NOMO-1 treated with DMSO at 0.1 percent for 48 hours (cell line): Measurements from ENCODE around the gene SPATS2L.
"Not testable (repeated sequence)": the region's sequence is repeated elsewhere in the genome, so short reads cannot be mapped to it uniquely, and the experiment has no call there.

Experiments used
- DNase-seq: peaks from one replicate; lab custom pipeline; 2025; ENCODE audit not compliant: unreplicated experiment; lab: John Stamatoyannopoulos, UW

SPATS2L gene

DNA sequence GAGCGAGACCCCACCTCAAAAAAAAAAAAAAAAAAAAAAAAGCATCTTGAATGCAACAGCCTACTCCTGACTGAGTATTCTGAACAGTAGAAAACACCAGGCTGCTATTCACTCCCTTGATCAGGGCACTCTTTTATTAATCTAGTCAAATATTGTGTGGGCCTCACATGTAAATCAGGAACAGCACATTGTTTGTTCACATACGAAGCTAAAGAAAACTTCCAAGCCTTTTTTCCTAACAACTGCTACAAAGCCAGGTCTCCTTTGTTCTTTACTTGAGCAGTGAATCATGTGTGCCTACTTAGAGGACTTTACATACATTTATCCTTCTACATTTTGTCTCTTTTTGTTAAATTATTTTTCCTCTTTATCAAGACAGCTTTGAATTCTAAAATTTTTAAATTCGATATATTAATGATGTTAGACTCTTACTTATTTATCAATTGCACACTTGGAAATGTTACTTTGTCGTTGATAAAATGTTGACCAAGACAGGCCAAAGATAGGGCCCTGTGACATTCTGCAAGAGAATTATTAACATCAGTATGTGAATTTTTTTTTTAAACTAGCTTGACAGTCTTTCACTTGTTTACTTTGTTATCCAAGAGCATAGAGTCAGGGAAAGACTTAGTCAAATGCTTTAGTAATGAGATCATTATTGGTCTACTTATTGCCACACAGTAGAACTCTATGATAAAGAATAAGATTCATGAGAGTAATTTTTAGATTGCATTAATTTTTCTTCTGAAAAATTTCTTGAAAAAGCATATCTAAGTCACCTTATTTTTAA, 13.2 kb downstream of the SPATS2L start:
- DNase-seq = no peak

DNA sequence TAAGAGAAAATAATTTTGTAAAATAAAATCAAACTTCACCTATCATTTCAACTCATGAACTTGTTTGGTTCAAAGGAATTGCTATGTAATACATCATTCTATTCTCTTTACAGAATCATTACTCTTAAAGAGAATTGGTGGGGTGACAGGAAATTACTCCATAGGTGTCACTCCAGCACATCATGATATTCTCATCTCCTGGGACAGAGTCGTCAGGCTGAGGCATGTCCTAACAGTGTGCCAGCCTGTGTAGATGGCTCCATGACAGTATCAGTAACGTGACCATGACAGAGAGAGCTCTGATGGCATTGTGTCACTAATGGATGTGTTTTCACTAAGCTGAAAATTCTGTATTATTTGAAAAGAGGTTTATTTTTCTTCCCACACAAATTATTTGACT, 13.9 kb downstream of the SPATS2L start:
- no peak for DNase-seq

- no peak for DNase-seq
Measured at GRCh38 chr2:200320991-200321390, 14.5 kb downstream of the SPATS2L start.

DNA sequence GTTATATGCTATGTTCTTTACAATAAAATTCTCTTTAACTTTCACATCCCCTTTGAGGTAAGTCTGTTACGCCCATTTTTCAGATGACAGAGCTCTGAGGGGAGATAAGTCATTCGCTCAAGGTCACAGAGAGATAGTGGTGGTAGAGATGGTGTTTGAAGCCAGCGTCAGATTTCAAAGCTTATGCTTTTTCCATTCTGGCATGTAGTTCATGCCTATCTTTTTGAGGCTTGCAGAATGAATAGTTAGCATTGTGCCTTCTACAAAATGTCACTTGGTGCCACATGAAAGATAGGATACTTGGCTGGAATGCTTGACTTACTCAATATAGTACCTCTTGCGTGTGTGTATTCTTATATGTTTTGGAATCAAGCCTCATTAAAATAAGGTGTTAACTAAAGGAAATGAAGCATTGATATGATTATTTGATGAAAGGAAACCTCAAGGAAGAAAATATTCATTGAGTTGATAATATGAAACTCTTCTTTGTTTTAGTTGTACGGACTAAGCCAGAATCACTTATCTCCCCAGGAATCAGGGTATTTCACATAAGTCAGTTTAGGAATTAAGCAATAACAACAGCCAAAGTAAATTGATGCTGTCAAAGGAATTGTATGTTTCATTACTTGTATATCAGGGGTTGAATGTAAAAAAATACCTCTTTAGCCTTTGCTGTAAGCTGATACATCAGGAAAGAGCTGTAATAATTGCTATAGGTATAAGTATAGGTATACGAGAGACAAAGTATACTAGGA, 15.5 kb downstream of the SPATS2L start:
- DNase-seq = no peak

- no peak for DNase-seq
Measured at GRCh38 chr2:200322607-200323006, 16.1 kb downstream of the SPATS2L start.

GRCh38 chr2:200324362-200324761, 17.9 kb downstream of the SPATS2L start:
- no peak for DNase-seq

- DNase-seq = no peak
Measured at GRCh38 chr2:200329384-200329783, 22.9 kb downstream of the SPATS2L start.

DNA sequence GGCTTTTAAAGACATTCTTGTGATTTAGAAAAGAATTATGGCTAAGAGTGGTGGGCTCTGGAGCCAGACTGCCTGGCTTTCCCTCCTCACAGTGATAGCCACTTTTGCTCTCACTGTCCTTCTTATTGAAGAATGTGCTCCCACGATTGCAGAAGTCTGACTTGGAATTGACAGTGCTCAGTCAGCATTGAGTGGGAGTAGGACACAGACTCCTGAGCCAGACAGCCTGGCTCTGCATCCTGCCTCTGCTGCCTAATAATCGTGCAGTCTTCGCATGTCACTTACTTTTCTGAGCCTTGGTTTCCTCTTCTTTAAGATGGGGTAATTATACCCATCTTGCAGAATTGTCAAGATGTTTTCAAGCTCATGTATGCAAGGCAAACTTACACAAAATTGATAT, 23.3 kb downstream of the SPATS2L start:
- no peak for DNase-seq

GRCh38 chr2:200330351-200331060, 24.0 kb downstream of the SPATS2L start:
- no peak for DNase-seq

GRCh38 chr2:200331061-200331400, 24.5 kb downstream of the SPATS2L start:
- DNase-seq = no peak

DNA sequence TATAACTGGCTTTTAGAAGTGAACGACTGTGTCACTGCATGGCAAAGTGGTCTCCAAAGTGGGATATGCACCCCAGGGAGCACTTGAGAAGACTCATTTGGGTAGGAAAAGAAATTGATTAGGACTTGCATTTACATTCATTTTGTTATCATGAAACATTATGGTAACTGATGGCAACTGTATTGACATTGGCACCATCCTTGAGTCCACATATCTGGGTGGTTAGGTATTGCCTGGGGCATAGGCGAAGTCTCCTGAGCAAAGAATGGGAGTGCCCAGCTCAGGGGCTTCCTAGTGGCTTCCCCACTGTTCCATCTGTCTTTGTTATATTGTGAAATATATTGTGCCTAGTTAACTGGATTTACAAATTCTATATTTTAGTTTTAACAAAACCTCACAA, 29.2 kb downstream of the SPATS2L start:
- no peak for DNase-seq

GRCh38 chr2:200336980-200337615, 30.6 kb downstream of the SPATS2L start:
- no peak for DNase-seq

- DNase-seq = peak; percentile 35
Measured at GRCh38 chr2:200337621-200338020, 31.1 kb downstream of the SPATS2L start.

GRCh38 chr2:200338692-200339091, 32.2 kb downstream of the SPATS2L start:
- DNase-seq = peak; percentile 38

GRCh38 chr2:200340508-200341224, 34.2 kb downstream of the SPATS2L start:
- DNase-seq = no peak

DNA sequence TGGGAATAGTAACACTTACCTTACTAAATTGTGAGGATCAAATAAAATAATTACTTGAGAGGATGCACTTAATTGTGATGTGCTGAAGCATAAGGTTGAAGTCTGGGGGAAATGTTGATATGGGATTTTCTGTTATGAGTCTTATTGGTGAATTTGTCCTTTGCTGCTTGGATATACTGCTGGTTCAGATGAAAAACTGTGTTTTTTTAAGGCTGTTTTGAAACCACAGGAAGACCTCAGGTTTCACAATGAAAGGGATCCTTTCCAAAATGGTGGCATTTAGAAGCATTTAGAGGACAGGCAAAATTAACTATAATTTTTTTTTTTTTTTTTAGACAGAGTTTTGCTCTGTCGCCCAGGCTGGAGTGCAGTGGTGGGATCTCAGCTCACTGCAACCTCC, 34.9 kb downstream of the SPATS2L start:
- no peak for DNase-seq

GRCh38 chr2:200342235-200342634, 35.7 kb downstream of the SPATS2L start:
- no peak for DNase-seq

DNA sequence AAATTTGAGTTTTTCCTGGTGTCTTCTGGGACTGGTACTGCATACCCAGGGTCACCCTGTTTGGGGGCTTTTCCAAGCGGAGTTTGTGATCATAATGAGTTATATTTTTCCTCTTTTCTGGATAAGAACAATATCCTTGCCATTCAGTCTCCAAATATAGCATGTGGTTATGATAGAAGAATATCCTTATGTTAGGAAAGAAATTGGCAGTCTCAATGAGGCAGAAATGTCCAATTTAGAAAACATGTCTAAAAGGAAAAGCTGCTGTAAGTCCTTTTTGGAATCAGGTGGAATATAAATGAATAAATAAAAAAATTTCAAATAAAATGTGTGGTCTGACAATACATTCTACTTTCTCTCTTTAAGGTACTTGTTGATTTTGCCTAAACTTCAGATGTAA, 36.2 kb downstream of the SPATS2L start:
- DNase-seq = no peak

DNA sequence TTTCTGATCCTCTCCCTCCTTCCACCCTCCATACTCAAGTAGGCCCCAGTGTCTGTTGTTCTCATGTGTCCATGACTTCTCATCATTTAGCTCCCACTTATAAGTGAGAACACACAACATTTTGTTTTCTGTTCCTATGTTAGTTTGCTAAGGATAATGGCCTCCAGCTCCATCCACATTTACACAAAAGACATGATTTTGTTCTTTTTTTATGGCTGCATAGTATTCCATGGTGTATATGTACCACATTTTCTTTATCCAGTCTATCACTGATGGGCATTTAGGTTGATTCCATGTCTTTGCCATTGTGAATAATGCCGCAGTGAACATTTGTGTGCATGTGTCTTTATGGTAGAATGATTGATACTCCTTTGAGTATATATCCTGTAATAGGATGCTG, 37.7 kb downstream of the SPATS2L start:
- not testable (repeated sequence) for DNase-seq

DNA sequence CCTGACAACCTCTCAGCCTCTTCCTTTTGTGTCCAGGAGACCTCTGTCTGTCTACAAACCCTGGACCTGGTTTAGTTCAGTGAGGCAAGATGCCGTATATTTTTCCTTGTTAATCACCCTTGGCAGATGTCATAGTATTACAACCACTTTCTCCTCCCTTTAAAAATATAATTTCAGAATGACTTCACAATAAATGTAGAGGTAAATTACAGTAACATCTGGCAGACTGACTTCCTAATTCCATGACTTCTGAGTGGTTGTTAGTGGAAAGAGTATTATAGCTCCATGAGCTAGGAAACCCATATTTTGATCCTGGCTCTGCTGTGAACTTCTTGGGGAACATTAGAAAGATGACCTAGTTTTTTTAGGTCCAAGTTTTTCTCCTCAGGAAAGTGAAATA, 39.5 kb downstream of the SPATS2L start:
- DNase-seq = no peak

- no peak for DNase-seq
Measured at GRCh38 chr2:200347301-200347700, 40.8 kb downstream of the SPATS2L start.
